ENCODE data around the gene C3. TPM values are rescaled to one million over a fixed set of nuclear protein-coding genes. Genes with fewer than 3 reads are reported as not detected.

The C3 gene
- polyA plus RNA-seq, 12 donors: 1.5 to 114 (median 5.4) TPM; not detected in 1

Other genes with a start within 250 kb of the C3 start
- 1 to 10 TPM in 4 of 12 donors, under 1 TPM in 6, not detected in 2; 0.50 to 9.1 (median 0.61) TPM for gene DENND1C, start 238.9 kb downstream of the C3 start, polyA plus RNA-seq (ENCODE audit: insufficient read length in 12 of 12)
- gene TUBB4A, start 218.3 kb downstream of the C3 start, polyA plus RNA-seq (ENCODE audit: insufficient read length in 12 of 12): 1 to 10 TPM in 3 of 12 donors, under 1 TPM in 8, not detected in 1; 0.19 to 9.9 (median 0.62) TPM
- gene TNFSF9, start 189.6 kb downstream of the C3 start, polyA plus RNA-seq (ENCODE audit: insufficient read length in 12 of 12): 1 to 10 TPM in 5 of 12 donors, under 1 TPM in 5, not detected in 2; 0.22 to 2.0 (median 1.0) TPM
- 1 to 10 TPM in 4 of 12 donors, under 1 TPM in 5, not detected in 3; 0.34 to 2.1 (median 0.85) TPM for gene CD70, start 129.5 kb downstream of the C3 start, polyA plus RNA-seq (ENCODE audit: insufficient read length in 12 of 12)
- under 1 TPM in 8 of 12 donors, not detected in 4; 0.05 to 0.66 (median 0.08) TPM for gene TNFSF14, start 50.5 kb downstream of the C3 start, polyA plus RNA-seq (ENCODE audit: insufficient read length in 12 of 12)
- gene GPR108, start 16.9 kb upstream of the C3 start, polyA plus RNA-seq (ENCODE audit: insufficient read length in 12 of 12): 10 to 100 TPM in 11 of 12 donors, not detected in 1; 20.9 to 54.1 (median 30.4) TPM
- gene TRIP10, start 19.0 kb upstream of the C3 start, polyA plus RNA-seq (ENCODE audit: insufficient read length in 12 of 12): 10 to 100 TPM in 11 of 12 donors, not detected in 1; 39.5 to 83.4 (median 57.9) TPM
- 1 to 10 TPM in 7 of 12 donors, under 1 TPM in 4, not detected in 1; 0.39 to 9.3 (median 1.1) TPM for gene SH2D3A, start 46.8 kb upstream of the C3 start, polyA plus RNA-seq (ENCODE audit: insufficient read length in 12 of 12)
- gene VAV1, start 52.1 kb upstream of the C3 start, polyA plus RNA-seq (ENCODE audit: insufficient read length in 12 of 12): 1 to 10 TPM in 10 of 12 donors, not detected in 2; 1.1 to 5.1 (median 2.0) TPM
- gene ADGRE1, start 166.9 kb upstream of the C3 start, polyA plus RNA-seq (ENCODE audit: insufficient read length in 12 of 12): under 1 TPM in 10 of 12 donors, not detected in 2; 0.07 to 0.41 (median 0.11) TPM